Right kidney (tissue), 9 donors: ENCODE data around the gene LRRC8A.
"Not testable (repeated sequence)": the region's sequence is repeated elsewhere in the genome, so short reads cannot be mapped to it uniquely, and the experiment has no call there.

Source experiments
- DNase-seq: peaks from one replicate; pipeline ENCODE4 v3.0.0-alpha.2; 2016
- long read RNA-seq, 8 donors: transcript quantifications; one replicate each; lab custom pipeline, GENCODE V29; 2026

LRRC8A gene
- long read RNA-seq, donor 1, full-length matches to known transcripts = 5 of 23 reads
- long read RNA-seq, donor 1, partial matches to known transcripts = 18 of 23 reads
- long read RNA-seq, donor 1, other reads (novel, unspliced or antisense) = 0 of 23 reads
- long read RNA-seq, donor 2, partial matches to known transcripts = 5 of 5 reads
- long read RNA-seq, donor 2, other reads (novel, unspliced or antisense) = 0 of 5 reads
- long read RNA-seq, donor 3, full-length matches to known transcripts = 3 of 3 reads
- long read RNA-seq, donor 3, partial matches to known transcripts = 0 of 3 reads
- long read RNA-seq, donor 3, other reads (novel, unspliced or antisense) = 0 of 3 reads
- long read RNA-seq, donor 4, full-length matches to known transcripts = 2 of 15 reads
- long read RNA-seq, donor 4, partial matches to known transcripts = 13 of 15 reads
- long read RNA-seq, donor 4, other reads (novel, unspliced or antisense) = 0 of 15 reads
- long read RNA-seq, donor 5, full-length matches to known transcripts = 6 of 6 reads
- long read RNA-seq, donor 5, partial matches to known transcripts = 0 of 6 reads
- long read RNA-seq, donor 5, other reads (novel, unspliced or antisense) = 0 of 6 reads
- long read RNA-seq, donor 6, full-length matches to known transcripts = 2 of 27 reads
- long read RNA-seq, donor 6, partial matches to known transcripts = 25 of 27 reads
- long read RNA-seq, donor 6, other reads (novel, unspliced or antisense) = 0 of 27 reads
- long read RNA-seq, donor 7, full-length matches to known transcripts = 4 of 26 reads
- long read RNA-seq, donor 7, partial matches to known transcripts = 22 of 26 reads
- long read RNA-seq, donor 7, other reads (novel, unspliced or antisense) = 0 of 26 reads
- long read RNA-seq, donor 8, full-length matches to known transcripts = 4 of 13 reads
- long read RNA-seq, donor 8, partial matches to known transcripts = 9 of 13 reads
- long read RNA-seq, donor 8, other reads (novel, unspliced or antisense) = 0 of 13 reads

DNA sequence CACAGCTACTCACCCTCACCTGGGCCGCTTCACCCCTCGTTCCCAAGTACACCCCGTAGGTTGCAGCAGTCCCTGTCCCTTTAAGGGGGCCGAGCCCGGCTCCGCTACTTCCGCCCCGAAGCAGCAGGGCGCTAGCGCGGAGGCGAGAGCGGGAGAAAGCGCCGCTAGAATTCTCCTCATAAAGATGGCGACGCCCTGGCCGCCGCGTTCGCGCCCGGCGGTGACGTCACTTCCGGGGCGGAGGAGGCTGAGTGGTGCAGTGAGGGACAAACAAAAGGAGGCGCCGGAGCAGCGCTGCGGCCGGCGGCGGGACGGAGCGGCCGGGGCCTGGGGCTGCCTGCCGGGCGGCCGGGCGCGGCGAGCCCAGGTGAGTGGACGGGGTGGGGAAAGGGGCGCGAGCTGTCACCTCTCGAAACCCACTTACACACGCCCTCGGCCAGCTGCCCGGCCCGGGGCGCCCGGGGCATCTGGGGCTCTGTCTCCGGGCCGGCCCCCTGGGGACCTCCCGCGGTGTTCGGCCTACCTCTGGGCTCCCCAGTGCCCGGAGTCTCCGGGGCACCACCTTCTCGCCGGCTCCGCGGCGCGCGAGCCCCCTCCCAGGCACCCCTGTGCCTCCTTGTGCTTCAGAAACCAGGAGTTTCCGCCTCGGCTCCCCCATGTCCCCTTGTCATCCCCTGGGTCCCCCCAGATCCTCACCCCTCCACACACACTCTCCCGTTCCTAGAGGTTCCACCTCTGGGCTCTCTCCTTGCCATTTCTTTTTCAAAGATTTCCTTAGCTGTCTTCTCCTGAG is at the start of gene LRRC8A, which contains the start of gene KYAT1:
LRRC8A (plus strand) TSS at position 250 of the 793 bp plus-strand sequence. CDS start 25,032 bp downstream, outside the sequence.
KYAT1 (minus strand) TSS at position 67 of the 793 bp plus-strand sequence. CDS start 36,545 bp downstream, outside the sequence.
- DNase-seq = peak; percentile 89

DNA sequence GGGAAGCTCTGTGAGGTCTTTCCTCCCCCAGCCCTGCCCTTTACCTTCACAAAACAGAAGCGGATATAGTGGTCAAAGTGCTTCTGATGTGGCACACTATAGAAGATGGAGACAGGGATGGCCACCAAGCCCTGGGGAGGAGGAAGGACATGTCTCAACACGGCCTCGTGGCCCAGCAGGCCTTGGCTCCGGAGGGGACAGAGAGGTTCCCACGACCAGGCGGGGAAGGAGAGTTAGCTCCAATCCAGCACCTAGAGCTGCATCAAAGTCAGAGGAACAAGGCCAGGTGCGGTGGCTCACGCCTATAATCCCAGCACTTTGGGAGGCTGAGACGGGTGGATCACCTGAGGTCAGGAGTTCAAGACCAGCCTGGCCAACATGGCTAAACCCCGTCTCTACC is 48.2 kb upstream of the LRRC8A start:
- DNase-seq = no peak

DNA sequence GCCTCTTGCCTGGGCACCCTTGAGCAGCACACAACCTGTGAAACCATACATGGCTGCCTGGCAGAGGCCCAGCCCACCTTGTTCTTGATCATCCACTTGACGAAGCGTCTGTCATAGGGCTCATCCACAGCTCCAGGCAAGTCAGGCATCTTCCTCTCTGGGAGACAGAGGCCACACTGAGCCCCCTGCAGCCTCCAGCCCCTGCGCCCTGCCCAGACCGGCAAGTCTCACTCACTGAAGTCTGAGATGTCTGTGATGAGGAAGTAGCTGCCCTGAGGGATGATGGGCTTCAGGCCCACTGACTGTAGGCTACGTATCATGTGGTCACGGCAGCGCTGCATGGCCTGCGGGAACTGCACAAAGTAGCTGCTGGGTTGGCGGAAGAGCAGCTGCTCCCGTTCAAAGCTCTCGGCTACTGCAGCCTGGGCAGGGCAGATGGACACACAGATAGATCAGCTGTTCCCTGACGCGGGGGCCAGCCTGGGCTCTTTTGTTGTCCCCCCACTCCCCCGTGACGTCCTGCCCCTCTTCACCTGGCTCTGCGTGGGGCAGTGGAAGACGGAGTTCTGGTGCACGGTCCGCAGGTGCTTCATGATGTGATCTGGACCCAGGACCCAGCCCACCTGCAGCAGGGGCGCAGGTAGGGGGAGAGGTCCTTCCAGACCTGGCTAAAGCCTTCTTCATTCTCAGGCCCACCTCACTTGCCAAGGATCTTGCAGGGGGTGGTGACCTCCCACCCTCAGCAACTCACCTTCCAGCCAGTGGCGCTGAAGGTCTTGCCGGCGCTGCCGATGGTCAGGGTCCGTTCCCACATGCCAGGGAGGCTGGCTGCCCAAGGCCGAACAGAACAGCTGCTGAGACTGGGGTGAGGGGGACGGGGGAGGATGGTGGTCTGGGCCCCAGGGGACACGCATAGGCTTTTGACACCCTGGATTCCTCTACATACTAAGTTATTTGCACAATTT is 46.4 kb upstream of the LRRC8A start:
- DNase-seq = no peak

DNA sequence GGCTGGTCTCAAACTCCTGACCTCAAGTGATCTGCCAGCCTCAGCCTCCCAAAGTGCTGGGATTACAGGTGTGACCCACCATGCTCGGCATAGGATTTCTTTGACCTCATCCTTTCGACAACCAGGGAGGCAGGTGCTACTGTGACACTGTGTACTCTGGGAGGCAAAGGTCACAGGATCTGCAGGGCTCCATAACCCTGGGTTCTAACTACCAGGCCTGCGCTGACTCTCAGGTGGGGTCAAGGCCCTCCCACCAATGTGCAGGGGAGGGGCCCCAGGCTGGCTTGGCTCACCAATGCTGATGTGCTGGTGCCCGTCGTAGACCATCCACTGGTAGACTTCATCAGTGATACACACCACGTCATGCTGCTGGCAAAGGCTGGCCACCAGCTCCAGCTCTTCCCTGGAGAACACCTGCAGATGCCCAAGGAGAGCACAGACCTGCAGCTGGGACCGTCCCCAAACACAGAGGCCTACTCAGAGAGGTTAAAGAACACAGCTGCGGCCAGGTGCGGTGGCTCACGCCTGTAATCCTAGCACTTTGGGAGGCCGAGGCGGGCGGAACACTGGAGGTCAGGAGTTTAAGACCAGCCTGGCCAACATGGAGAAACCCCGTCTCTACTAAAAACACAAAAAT is 45.3 kb upstream of the LRRC8A start:
- DNase-seq = no peak

DNA sequence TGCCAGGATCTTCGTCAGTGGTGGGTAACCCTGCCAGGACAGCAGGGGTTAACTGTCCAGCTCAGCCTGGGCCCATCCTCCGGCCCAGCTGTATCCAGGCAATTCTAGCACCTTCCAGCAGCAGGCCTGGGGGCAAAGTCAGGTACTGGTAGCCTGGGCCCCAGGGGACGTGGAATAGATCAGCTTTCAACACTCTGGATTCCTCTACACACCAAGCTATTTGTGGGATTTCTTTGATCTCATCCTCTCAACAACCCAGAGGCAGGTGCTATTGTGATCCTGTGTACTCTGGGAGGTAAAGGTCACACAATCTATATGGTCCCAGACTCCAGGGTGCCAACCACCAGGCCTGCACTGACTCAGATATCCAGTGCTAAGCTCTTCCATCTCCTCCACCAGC is 43.6 kb upstream of the LRRC8A start:
- no peak for DNase-seq

DNA sequence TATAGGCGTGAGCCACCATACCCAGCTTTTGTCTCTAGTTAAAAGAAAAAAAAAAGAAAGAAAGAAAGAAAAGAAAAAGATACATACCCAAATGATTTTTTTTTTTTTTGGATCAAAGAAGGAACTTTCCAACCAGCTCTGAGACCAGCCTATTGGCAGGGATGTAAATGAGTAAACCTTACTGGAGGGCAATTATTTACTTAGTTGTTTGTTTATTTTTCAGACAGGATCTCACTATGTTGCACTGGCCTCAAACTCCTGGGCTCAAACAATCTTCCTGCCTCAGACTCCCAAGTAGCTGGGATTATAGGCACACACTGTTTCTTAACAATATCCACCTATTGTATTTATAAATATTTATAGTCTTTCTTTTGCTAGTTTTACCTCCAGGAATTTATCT is 41.4 kb upstream of the LRRC8A start:
- DNase-seq = no peak

DNA sequence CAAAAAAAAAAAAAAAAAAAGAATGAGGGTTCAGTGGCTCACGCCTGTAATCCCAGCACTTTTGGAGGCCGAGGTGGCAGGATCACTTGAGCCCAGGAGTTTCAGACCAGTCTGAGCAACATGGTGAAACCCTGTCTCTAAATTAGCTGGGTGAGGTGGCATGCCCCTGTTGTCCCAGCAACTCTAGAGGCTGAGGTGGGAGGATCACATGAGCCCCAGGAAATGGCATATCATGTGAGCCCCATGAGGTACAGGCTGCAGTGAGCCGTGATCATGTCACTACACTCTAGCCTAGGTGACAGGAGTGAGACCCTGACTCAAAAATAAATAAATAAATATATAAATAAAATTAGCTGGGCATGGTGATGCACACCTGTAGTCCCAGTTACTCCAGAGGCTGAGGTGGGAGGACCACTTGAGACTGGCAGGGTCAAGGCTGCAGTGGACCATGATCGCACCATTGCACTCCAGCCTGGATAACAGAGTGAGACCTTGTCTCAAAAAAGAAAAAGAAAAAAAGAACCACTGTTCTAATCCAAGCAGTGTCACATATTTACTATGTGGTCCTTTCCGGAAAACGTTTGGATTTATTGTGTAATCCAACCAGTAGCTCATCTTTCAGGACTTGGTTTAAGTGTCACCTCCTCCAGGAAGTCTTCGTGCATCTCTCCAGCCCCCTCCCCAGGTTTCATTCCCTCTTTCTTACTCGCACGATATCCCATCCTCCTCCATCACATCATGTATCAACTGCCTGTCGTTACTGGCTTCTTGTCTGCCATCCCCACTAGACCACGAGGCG is 40.0 kb upstream of the LRRC8A start:
- no peak for DNase-seq

DNA sequence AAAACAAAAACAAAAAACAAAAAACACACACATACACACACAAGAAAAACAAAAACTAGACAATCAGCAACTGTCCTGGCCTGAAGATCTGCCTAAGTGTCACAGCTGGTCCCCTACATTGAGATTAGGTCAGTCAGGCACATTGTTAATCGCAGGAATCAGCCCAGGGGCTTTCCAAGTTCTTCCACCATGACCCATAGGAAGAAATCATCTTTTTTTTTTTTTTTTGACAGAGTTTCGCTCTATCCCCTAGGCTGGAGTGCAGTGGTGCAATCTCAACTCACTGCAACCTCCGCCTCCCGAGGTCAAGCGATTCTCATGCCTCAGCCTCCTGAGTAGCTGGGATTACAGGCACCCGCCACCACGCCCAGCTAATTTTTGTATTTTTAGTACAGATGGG is 38.8 kb upstream of the LRRC8A start:
- DNase-seq = not testable (repeated sequence)

DNA sequence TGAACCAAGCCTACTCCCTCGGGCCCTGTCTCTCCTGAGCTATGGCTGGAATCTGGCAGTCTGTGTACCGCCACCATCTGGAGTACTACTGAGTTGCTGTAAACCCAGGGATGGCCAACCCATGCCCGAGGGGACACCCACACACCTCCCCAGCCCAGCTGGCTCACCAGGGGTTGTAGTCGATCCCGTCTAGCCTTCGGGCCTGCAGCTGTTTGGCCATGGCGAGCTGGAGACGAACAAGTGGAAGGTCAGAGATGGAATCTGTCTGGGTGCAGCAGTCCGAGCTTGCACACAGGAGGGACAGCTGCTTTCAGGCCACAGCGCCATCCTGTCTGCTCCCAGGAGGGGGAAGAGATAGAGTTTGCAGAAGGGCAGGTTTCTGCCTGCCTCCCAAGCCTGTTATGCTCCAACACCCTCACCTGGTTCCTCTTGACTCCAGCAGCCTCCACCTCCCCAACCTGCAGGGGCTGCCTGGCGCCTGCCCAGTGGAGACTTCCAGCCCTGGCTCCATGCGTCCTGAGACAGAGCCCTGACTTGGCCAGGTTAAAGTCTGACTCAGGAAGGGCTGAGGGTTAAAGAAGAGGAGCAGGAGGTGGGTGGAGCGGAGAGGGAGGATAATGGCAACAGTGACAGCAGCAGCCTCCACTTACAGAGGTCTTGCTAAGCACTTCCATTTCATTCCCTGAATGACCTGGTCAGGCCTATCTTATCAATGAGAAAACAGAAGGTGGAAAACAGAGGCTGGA is 36.6 kb upstream of the LRRC8A start:
- peak; percentile 37 for DNase-seq

DNA sequence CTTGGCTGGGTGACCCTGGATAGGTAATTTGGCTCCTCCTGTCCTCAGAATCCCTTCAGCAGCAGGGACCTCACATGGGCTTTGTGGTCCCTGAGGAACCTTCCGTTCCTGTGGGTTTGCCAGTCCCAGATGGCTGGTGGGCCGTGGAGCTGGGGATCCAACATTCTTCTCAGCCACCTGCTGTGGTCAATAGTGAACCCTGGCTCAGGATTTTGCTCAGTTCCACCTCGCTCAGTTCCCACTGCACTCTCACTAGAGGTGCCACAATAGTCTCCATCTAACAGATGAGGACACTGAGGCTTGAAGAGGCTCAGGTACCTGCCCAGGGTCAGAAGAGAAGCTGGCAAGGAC is 35.3 kb upstream of the LRRC8A start:
- DNase-seq = no peak

DNA sequence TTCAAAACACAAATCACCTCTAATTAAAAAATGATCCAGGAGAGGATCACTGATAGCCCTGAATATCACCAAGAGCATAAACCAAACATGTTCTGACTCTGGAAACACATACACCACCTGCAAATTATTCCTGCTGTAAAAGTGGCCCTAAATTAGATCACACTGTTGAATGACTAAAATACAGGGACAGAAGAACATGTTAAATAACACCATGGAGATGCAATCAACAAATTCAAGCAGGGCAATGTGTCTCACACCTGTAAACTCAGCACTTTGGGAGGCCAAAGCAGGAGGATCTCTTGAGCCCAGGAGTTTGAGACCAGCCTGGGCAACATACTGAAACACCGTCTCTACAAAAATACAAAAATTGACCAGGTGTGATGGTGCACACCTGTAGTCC is 34.1 kb upstream of the LRRC8A start:
- DNase-seq = no peak

DNA sequence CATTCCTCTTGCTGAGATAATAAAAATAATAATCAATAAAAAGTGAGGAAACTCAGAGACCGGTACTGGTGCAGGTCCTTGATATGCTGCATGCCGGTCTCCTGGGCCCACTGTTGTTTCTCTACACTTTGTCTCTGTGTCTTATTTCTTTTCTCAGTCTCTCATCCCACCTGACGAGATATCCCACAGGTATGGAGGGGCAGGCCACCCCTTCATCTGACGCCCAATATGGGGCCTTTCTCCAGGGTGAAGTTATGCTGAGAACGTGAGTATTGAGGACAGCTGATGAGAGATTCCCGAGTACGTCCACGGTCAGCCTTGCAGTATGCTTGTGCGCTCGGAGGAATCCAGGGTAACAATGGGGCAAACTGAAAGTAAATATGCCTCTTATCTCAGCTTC is 30.9 kb upstream of the LRRC8A start:
- not testable (repeated sequence) for DNase-seq

DNA sequence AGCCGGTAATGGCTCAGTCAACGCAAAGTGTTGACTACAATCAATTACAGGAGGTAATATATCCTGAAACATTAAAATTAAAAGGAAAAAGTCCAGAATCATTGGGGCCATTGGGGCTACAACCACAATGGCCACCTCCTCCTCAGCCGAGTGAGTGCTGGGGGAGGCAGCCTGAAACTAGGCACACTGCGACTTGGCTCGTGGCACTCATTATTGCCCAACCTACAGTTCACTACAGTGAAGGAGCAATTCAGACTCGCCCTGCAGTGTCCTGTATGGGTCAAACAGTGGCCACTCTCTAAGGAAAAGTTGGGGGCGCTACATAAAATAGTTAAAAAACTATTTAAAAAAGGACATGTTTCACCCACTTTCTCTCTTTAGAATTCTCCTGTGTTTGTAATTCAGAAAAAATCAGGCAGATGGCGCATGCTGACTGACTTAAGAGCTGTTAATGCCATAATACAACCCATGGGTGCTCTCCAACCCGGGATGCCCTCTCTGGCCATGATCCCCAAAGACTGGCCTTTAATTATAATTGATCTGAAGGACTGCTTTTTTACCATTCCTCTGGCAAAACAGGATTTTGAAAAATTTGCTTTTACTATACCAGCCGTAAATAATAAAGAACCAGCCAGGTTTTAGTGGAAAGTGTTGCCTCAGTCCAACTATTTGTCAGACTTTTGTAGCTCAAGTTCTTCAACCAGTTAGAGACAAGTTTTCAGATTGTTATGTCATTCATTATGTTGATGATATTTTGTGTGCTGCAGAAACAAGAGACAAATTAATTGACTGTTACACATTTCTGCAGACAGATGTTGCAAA is 29.9 kb upstream of the LRRC8A start:
- not testable (repeated sequence) for DNase-seq

DNA sequence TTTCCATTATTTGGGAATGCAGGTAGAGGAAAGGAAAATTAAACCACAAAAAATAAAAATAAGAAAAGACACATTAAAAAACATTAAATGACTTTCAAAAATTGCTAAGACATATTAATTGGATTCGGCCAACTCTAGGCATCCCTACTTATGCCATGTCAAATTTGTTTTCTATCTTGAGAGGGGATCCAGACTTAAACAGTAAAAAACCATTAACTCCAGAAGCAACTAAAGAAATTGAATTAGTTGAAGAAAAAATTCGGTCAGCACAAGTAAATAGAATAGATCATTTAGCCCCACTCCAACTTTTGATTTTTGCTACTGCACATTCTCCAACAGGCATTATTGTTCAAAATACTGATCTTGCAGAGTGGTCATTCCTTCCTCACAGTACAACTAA is 29.3 kb upstream of the LRRC8A start:
- DNase-seq = not testable (repeated sequence)

DNA sequence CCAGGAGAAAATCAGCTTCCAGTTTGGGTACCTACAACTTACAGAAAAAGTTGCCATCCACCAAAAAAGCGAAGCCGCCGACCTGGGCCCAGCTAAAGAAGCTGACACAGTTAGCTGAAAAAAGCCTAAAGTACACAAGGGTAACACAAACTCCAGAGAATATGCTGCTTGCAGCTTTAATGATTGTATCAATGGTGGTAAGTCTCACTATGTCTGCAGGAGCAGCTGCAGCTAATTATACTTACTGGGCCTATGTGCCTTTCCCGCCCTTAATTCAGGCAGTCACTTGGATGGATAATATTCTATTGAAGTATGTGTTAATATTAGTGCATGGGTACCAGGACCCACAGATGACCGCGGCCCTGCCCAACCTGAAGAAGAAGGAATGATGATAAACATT is 27.5 kb upstream of the LRRC8A start:
- not testable (repeated sequence) for DNase-seq

DNA sequence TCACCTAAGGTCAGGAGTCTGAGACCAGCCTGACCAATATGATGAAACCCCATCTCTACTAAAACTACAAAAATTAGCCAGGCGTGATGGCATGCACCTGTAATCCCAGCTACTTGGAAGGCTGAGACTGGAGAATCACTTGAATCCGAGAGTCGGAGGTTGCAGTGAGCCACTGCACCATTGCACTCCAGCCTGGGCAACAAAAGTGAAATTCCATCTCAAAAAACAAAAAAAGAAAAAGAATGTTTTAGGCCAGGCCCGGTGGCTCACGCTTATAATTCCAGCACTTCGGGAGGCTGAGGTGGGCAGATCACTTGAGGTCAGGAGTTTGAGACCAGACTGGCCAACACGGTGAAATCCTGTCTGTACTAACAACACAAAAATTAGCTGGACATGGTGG is 23.5 kb upstream of the LRRC8A start:
- DNase-seq = not testable (repeated sequence)

DNA sequence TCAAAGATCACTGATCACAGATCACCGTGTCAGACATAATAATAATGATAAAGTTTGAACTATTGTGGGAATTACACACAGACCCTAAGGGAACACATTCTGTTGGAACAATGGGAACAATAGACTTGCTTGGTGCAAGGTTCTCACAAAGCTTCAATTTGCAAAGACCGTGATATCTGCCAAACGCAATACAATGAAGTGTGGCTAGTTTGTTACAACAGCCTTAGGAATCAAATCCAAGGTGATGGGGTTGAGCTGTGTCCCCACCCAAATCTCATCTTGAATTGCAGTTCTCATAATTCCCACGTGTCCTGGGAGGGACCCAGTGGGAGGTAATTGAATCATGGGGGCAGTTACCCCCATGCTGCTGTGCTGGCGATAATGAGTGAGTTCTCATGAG is 21.0 kb upstream of the LRRC8A start:
- DNase-seq = no peak

DNA sequence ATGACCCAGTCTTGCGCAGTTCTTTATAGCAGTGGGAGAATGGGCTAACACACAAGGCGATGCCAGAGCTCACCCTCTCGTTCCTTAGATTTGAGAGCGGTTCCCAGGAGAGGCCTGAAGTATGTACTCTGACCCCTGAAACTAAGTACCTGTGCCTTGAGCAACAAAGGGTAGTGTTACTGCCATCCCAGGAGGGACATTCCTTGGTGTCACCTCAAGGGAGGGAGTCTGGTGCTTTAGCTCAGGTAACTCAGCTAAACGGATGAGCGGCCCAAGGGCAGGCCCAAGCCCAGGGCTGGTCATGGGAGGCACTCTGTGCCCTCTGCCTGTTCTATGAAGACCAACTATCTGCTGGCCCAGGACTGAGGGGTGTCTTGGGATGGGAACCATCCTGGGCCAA is 20.4 kb upstream of the LRRC8A start:
- no peak for DNase-seq
